NCI-H526 (cell line): ENCODE measurements around the gene COLGALT1.

ENCODE experiments used
- DNase-seq, 2 experiments: peaks; one replicate each; lab custom pipeline; 2025; lab: John Stamatoyannopoulos, UW

Gene COLGALT1

DNA sequence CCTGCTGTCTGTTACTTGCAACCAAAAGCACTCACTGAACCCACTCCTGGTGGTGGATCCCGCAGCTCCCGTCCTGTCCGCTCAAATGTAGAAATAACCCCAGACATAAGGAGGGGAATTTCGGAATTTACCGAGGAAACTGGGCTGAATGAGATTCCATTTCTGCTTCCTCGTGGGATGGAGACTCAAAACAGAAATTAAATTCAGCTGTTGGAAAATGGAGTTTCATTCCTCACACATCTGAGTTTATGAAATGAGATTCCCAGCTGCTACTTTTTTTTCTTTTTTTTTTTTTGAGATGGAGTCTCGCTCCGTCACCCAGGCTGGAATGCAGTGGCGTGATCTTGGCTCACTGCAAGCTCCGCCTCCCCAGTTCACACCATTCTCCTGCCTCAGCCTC lies 44.3 kb downstream of the COLGALT1 start:
- DNase-seq, result no peak

DNA sequence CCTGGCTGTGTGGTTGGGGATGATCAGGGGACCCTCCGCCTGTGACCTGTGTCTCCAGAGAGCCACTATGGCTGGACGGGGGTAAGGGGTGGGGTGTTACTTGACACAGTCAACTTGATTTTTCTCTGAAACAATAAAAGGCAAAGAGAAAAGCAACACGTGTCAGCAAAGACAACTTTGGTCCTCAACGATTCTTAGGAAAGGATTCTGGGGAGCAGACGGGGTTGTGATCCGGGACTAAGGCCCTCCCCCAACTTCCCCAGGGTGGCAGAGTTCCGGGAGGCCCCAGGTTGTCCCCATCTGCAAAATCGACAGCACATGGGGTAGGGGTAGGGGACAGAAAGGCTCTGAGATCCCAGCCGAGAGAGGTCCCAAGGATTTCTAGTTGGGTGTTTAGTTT lies 46.2 kb downstream of the COLGALT1 start:
- no peak for DNase-seq

DNA sequence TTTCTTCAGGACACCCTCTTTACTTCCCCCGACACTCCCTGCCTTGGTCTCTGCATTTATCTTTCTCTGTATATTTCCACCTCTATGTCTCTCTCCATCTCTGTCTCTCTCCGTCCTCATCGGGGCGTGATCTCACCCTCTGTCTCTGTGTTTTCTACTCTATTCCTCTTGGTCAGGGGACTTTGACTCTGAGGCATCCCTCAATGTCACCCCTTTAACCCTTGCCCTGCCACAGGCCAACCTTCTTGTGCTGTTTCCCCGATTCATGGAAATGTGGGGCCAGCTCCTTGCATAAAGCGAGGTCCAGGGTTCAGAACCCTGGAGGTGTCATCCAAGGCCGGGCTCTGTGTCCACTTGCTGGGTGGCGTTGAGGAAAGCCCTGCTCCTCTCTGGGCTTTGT lies 46.8 kb downstream of the COLGALT1 start:
- DNase-seq, result no peak

DNA sequence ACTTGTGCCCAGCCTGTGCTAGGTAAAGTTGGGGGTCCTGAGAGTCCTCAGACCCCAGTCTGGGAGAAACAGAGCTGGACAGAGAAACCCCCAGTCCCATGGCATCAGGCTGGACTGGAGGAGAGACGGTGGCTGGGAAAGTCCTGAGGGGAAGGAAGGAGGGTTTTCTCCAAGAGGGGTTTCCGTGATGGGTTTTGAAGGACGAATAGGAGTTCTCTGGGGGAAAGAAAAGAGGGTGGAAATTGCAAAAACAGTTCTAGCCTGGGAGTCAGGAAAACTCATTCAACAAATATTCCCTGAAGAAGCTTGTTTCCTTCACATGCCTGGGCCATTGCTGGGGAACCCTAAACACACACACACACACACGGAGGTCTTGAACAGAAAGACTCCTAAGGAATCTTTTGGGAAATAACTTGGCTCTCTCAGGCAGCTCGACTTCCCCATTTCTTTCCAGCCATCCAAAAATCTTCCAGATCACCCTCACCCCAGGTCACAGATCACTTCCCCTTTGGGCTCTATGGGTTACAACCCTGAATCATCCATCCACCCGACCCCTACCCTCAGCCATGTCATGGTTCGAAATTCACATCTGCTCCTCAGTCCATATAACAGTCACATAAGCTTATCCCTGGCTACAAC lies 47.5 kb downstream of the COLGALT1 start:
- no peak for DNase-seq

DNA sequence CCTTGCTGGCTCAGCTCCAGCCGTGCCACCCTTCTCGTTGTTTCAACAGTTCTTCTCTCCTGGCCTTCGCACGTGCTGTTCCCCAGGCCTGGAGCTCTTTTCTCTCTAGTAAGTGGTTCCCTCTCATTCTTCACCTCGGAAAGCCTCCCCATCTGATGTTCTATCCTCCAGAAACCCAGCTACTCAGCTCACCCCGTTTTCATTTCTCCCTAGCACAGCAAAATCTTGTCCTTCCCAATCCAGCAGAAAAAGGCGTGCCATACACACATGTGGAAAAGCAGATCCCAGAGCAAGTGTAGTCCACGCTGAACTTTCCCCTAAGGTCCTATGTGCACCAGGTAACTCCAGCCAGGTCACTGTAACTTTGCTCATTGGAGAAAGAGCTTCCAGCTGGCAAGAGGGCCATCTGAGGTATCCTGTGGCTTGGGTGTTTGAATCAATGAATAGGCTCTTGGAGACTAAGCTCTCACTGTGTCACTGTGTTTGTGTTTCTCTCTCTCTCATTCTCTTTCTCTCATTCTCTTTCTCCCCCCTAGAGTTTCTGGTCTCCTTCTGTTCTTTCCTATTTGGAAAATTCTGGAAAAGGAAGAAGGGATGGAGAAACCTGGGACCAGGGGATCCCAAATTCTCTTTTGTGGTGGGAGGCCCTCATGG lies 49.0 kb downstream of the COLGALT1 start:
- no peak for DNase-seq

DNA sequence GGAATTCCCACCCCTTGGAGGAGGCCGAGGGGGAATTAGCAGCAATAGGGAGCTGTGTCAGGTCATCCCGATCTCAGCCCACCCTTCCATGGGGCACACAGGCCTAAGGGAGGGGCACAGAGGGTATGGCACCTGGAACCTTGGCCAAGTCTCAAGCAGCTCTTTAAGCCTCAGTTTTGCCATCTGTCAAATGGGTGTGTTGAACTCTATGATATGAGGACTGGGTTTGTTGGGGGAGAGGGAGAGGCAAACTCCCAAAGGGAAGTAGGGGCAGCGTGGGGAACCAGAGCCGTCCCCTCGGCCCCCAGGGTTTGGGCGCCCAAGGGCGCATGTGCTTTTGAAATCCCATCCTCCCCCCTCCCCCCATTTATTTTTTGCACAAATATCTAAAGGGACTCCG lies 49.7 kb downstream of the COLGALT1 start:
- no peak for DNase-seq

DNA sequence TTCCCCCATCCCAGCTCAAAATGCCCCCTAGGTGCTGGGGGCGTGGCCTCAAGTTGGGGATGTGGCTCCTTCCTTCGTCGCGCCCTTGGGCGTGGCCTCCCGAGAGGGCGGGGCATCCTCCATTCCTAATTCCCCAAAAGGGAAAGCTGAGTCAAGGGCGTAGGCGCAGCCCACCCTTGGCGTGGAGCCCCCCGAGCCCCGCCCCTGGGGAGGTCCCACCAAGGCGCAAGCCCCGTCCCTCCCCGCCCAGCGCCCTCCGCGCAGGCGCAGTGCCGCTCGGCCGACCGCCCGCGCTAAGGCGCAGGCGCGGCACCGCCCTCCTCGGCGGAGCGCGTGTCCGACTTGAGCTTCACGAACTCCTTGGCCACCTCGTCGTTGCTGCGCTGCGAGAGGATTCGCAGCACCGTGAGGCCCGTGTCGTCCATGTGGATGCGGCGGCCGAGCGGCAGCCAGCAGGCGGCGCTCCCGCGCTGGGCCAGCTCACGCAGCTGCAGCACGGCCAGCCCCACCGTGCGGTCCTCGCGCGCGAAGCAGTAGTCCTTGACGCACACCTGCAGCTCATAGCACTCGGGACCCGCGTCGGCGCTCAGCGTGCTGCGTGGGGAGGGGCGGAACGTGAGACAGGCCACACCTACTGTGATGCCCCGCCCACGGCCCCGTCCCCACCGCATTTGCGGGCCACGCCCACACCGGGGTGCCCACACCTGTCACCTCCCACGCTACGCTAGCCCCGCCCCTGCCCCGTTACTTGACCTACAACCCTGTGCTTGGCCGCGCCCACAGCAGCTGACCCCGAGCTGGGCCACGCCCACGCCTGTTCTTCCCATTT lies 50.5 kb downstream of the COLGALT1 start:
- DNase-seq, result peak; percentile 75 to 91

DNA sequence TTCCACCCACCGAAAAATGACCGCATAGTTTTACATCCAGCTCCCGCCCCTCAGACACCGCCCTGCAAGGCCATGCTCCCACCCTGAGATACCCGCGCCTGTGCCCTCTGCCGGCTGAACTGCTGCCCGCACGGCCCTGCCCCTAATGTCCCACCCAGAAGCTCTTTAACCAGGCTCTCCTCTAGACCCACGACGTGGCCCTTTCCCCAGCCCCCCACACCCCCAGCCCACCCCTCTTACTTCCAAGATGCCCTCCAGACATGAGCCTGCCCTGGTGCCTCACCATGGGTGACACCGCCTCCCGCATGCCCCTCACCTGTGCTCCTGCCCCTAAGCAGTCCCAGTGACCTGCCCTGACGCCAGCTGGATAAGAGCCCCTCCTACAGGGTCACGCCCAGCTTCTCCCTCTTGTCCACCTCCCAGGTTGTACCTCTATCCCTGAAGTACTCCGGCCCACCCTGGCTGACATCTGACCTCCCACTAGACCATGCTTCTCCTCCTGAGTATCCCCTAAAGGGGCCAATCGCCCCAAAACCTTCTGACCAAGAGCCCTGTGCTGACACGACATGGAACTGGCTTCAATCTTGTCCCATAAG lies 51.2 kb downstream of the COLGALT1 start:
- no peak for DNase-seq

DNA sequence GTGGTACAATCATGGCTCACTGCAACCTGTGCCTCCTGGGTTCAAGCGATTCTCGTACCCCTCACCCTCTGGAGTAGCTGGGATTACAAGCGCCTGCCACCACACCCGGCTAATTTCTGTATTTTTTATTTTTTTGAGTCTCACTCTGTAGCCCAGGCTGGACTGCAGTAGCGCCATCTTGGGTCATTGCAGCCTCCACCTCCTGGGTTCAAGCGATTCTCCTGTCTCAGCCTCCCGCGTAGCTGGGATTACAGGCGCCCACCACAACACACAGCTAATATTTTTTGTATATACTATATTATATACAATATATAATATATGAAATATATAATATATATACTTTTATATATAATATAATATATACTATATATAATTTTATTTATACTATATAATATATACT lies 52.5 kb downstream of the COLGALT1 start:
- no peak for DNase-seq

DNA sequence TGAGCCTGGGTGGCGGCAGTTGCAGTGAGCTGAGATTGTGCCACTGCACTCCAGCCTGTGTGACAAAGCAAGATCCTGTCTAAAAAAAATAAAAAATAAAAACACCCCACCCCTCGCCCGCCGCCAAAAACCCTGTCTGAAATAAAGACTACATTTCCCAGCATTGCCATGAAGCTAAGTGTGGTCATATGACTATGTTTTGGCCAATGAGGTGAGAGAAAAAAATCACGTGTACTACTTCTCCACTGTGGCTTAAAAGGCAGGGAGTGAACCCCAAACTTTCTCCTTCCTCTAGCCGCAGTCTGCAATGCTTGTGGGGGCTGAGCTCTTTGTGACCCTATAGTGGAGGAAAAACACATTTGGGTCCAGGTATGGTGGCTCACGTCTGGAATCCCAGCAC lies 54.9 kb downstream of the COLGALT1 start:
- DNase-seq, result no peak

DNA sequence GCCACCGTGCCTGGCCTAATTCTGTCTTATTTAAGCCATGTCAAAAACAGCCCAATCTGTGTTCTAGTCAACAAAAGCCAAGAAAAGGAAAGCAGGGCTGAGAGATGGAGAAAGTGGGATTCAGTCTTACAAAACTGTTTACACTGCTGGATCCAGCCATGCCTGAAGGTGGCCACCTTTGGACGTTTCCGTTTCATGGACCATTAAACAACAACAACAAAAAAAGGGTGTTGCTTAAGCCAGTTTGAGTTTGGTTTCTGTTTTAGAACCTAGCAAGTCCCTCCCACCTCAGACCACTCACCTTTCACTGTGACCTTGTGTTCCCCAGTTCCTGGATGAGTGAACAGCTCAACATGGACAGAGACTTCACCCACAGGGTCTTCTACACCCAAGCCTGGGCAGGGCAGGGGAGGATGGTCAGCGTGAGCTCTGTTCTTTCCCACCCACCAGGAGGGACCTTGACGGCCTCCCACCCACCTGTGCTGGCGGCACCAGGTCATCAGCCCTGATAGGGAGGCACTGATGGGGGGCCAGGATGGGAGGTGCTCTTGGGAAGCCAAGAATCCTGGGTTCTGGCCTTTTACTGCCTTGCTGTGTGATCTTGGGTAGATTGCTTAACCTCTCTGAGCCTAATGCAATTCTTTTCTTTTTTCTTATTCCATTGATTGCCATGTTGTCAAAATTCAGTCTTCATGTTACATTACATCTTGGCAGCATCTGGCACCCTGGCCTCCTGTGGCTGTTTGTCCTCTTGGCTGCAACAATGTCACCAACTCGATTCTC lies 56.2 kb downstream of the COLGALT1 start:
- DNase-seq, result no peak

DNA sequence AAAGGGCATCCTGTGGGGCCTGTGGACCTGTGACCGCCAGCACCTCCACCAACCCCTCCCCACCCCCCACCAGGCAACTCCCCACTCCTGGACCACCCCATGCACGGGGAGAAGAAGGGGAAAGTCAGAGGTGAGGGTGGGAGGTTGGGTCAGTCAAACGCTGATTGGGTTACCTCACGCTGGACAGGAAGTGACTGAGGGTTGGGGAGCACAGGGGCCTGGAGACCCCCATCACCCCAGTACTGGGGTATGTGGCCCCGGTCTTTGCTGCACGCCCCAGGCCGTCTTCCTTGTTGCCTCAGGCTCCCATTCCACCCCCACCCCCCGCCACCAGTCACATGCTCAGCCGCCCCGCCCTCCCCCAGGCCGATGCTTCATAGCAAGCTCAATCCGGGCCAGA lies 59.0 kb downstream of the COLGALT1 start:
- DNase-seq, result no peak

DNA sequence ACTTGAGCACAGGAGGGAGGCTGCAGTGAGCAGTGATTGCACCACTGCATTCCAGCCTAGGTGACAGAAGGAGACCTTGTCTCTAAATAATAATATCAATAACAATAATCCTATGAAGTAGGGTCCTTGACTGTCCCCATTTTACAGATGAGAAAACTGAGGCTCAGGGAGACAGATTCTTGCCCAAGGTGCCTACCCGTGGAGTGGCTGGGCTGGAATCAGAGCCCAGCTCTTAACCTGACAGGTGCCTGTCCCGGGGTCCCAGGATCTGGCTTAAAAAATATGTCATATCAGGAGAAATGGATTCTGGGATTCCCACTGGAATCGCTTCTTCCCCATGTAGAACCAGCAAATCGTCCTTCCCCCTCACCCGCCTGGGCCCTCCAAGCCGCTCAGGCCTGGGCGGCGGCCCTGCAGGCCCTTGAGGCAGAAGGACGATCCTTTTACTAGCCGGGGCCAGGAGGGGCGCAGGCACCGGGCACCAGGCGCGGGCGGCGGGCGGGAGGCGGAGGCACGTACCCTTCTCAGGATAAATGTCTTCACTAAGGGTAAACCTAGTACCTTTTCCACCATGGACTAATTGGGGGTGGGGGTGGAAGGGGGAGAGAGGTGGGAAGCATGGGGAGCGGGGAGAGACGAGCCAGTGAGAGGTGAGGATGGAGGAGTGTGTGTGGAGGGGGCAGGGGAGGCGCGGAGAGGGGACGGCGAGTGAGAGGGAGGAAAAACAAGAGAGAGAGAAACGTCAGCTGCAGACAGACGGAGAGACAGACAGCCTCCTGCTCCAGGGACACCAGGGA lies 60.6 kb downstream of the COLGALT1 start:
- DNase-seq, result no peak

DNA sequence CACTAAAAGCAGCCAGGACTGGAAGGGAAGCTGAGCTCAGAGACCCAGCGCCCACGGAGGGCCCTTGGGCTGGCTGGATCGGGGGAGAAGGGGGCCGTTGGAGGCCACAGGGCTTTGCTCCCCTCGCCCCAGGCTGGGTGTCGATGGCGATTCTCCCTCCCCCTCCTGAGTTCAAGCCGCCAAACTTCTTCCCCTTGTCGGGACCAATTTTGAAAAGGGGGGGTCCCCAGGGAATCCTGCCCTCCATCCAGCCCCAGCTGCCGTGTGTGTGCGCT lies 61.2 kb downstream of the COLGALT1 start:
- DNase-seq, result no peak

DNA sequence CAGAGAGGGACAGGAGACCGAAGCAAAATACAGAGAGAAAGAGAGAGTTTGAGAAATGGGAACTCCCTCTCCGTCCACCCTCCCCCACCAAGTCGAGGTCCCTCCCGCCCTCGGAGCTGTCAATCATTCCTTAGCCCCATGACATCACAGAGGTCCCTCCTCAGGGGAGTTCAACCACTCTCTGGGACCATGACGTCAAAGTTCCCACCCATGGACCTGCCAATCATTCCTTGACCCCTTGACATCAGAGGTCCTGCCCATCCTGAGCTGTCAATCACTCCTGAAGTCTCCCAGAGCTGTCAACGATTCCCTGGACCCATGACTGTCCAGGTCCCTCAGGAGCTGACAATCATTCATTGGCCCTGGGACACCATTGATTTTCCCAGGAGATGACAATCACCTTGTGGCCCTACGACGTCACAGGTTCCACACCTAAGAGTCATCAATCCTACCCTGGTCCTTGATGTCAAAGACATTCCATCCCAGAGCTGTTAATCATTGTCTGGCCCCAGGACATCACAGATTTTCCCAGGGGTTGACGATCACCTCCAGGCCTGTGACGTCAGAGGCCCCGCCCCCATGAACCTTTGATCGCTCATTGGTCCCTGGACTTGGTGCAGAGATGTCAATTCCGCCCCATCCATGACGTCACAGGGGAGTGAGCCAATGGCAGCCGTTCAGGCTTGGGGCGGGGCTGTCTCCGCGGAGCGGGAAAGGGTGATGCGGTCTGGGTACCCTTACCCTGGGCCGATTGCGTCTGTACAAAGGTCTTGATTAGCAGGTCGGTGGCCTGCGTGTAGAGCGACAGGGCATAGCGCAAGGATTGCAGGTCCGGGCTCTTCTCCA lies 61.7 kb downstream of the COLGALT1 start:
- DNase-seq, result no peak

DNA sequence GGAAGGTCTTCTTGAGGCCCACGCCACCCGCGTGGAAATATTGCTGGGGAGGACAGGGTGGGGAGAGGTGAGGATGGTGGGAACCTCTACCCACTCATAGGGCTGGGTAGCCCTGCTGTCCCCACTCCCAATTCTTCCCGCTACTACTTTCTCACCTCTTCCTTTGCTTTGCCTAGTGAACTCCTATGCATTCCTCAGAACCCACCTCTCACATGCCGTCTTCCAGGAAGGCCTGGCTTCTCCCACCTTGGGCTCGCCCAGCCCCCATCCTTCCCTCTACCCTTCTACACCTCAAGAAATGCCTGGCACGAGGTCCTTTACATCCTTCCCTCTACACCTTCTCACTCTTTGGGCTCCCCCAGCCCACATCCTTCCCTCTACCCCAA lies 62.4 kb downstream of the COLGALT1 start:
- DNase-seq, result no peak

DNA sequence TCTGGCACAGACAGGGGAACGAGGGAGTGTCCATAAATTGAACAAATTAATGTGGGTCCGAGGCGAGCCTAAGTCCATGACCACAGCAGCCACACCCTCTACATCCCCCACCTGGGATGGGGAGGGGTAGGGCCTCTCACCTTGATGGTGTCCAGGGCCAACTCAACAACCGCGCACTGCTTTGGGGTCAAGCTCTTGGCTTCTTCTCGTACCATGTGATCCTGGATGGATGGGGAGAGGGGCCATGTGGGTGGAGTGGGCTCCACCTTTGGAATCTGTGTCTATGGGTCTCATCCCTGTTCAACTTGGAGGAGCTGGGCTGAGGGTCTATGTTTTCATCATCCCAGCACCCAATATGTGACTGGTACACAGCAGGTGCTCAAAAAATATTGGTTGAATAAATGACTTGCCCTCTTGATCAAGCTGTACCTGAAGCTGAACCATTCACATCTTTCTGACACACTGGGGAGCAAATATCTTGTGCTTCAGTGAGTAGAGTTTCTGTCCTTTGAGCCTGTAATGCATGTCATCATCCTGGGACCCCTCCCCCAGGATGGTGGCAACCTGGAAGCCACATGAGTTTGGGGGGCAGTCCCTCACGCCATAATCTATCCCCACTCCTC lies 62.9 kb downstream of the COLGALT1 start:
- DNase-seq, result no peak

DNA sequence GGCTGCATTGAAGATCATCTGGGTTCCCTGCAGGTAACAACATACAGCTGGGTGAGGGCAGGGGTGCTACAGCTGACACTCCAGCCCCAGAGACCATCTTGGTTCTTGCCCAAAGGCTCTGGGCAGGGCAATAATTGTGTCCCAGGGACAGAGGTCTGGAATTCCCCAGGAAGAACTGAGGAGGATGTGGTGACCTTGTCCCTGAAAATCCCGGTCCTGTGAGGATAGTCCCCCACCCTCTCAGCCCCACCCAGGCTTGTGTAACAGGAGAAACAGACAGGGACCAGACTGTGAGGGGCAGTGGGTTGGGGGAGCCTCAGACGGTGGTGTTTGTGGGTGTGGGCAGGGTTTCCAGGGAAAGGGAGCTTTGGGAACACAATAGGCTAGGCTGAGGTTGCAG lies 63.5 kb downstream of the COLGALT1 start:
- no peak for DNase-seq

DNA sequence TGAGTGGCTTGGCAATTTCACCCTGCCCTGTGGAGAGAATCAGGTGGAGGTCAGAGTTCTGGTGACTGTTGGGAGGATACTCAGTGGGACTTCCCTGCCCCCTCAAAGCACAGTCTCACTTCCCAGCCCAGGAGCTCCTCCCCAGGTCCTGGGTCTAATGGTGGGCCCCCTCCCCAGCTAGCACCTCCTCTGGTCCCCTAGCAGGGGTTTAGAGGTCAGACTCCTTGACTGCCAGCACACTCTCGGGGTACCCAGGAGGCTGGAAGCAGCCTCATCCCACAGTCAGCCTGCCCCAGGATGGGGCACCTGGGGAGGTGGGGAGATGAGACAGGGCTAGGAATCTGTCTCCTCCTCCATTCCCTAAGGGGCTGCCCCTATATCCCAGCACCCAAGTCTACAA lies 65.2 kb downstream of the COLGALT1 start:
- DNase-seq, result no peak
